OCI-M1 (cell line): ENCODE measurements around the gene USP17L17.
"Not testable (repeated sequence)": the region's sequence is repeated elsewhere in the genome, so short reads cannot be mapped to it uniquely, and the experiment has no call there.

Experiments used
- DNase-seq: peaks from one replicate; lab custom pipeline; 2025; lab: John Stamatoyannopoulos, UW

Gene USP17L17

GRCh38 chr4:9243579-9243978 lies at the start of gene USP17L17:
Gene USP17L17 (plus strand): TSS chr4:9243879. CDS start chr4:9243879, 0 bp downstream.
- not testable (repeated sequence) for DNase-seq

GRCh38 chr4:9210357-9210756 lies 33.3 kb upstream of the USP17L17 start, which contains the start of gene USP17L10:
Gene USP17L10 (plus strand): TSS chr4:9210657. CDS start chr4:9210657, 0 bp downstream.
- not testable (repeated sequence) for DNase-seq

GRCh38 chr4:9214701-9215100 lies 29.0 kb upstream of the USP17L17 start:
- DNase-seq = not testable (repeated sequence)

GRCh38 chr4:9215105-9215504 lies 28.6 kb upstream of the USP17L17 start, which contains the start of gene USP17L11:
Gene USP17L11 (plus strand): TSS chr4:9215405. CDS start chr4:9215405, 0 bp downstream.
- DNase-seq = not testable (repeated sequence)

- not testable (repeated sequence) for DNase-seq
Observed at GRCh38 chr4:9219852-9220251, 23.8 kb upstream of the USP17L17 start, which contains the start of gene USP17L12. Gene USP17L12 (plus strand): TSS chr4:9220152. CDS start chr4:9220152, 0 bp downstream.

- not testable (repeated sequence) for DNase-seq
Observed at GRCh38 chr4:9224596-9224995, 19.1 kb upstream of the USP17L17 start, which contains the start of gene USP17L13. Gene USP17L13 (plus strand): TSS chr4:9224896. CDS start chr4:9224896, 0 bp downstream.

- DNase-seq = not testable (repeated sequence)
Observed at GRCh38 chr4:9230249-9230648, 13.4 kb upstream of the USP17L17 start.

- DNase-seq = not testable (repeated sequence)
Observed at GRCh38 chr4:9234085-9234484, 9.6 kb upstream of the USP17L17 start, which contains the start of gene USP17L15. Gene USP17L15 (plus strand): TSS chr4:9234385. CDS start chr4:9234385, 0 bp downstream.

GRCh38 chr4:9238461-9238860 lies 5.2 kb upstream of the USP17L17 start:
- DNase-seq = not testable (repeated sequence)

GRCh38 chr4:9247953-9248680 lies 4.4 kb downstream of the USP17L17 start, which contains the start of gene USP17L18:
Gene USP17L18 (plus strand): TSS chr4:9248630. CDS start chr4:9248630, 0 bp downstream.
- not testable (repeated sequence) for DNase-seq

- not testable (repeated sequence) for DNase-seq
Observed at GRCh38 chr4:9253078-9253477, 9.4 kb downstream of the USP17L17 start, which contains the start of gene USP17L19. Gene USP17L19 (plus strand): TSS chr4:9253378. CDS start chr4:9253378, 0 bp downstream.

- DNase-seq = not testable (repeated sequence)
Observed at GRCh38 chr4:9257824-9258223, 14.1 kb downstream of the USP17L17 start, which contains the start of gene USP17L20. Gene USP17L20 (plus strand): TSS chr4:9258124. CDS start chr4:9258124, 0 bp downstream.

GRCh38 chr4:9262572-9262971 lies 18.9 kb downstream of the USP17L17 start, which contains the start of gene USP17L21:
Gene USP17L21 (plus strand): TSS chr4:9262872. CDS start chr4:9262872, 0 bp downstream.
- DNase-seq = not testable (repeated sequence)

GRCh38 chr4:9267319-9267718 lies 23.6 kb downstream of the USP17L17 start, which contains the start of gene USP17L22:
Gene USP17L22 (plus strand): TSS chr4:9267619. CDS start chr4:9267619, 0 bp downstream.
- not testable (repeated sequence) for DNase-seq

GRCh38 chr4:9271719-9272118 lies 28.0 kb downstream of the USP17L17 start:
- DNase-seq = not testable (repeated sequence)
